DMS114 treated with DMSO at 0.1 percent for 48 hours (cell line): ENCODE measurements around the gene SPATA25.
A peak's percentile ranks its signal among the peaks of the same experiment; 100 is the strongest.
"Not testable (repeated sequence)": the region's sequence is repeated elsewhere in the genome, so short reads cannot be mapped to it uniquely, and the experiment has no call there.

Experiments
- DNase-seq: peaks from one replicate; lab custom pipeline; 2025; ENCODE audit not compliant: unreplicated experiment; lab: John Stamatoyannopoulos, UW

Gene SPATA25

GRCh38 chr20:45887346-45887715, at the start of gene SPATA25:
Gene SPATA25, minus strand, starts transcription at chr20:45887622. Its CDS starts 32 bp downstream, at chr20:45887590.
- DNase-seq, result no peak

- DNase-seq, result no peak
Observed at GRCh38 chr20:45935416-45936046, 48.1 kb upstream of the SPATA25 start.

- peak; percentile 91 for DNase-seq
Observed at GRCh38 chr20:45934586-45935415, 47.4 kb upstream of the SPATA25 start, which contains the start of gene PCIF1. Gene PCIF1, plus strand, starts transcription at chr20:45934683. Its CDS starts 4,317 bp downstream, at chr20:45939000.

GRCh38 chr20:45934046-45934585, 46.7 kb upstream of the SPATA25 start:
- DNase-seq, result peak; percentile 52

- no peak for DNase-seq
Observed at GRCh38 chr20:45933266-45934045, 46.0 kb upstream of the SPATA25 start.

GRCh38 chr20:45931680-45932079, 44.3 kb upstream of the SPATA25 start:
- not testable (repeated sequence) for DNase-seq

- no peak for DNase-seq
Observed at GRCh38 chr20:45927071-45927878, 39.9 kb upstream of the SPATA25 start.

GRCh38 chr20:45926731-45927070, 39.3 kb upstream of the SPATA25 start:
- DNase-seq, result no peak

GRCh38 chr20:45925821-45926506, 38.5 kb upstream of the SPATA25 start:
- DNase-seq, result no peak

- DNase-seq, result no peak
Observed at GRCh38 chr20:45924391-45925261, 37.2 kb upstream of the SPATA25 start.

- DNase-seq, result no peak
Observed at GRCh38 chr20:45921337-45922189, 34.1 kb upstream of the SPATA25 start.

GRCh38 chr20:45920462-45921336, 33.3 kb upstream of the SPATA25 start:
- DNase-seq, result no peak

- no peak for DNase-seq
Observed at GRCh38 chr20:45919542-45920399, 32.3 kb upstream of the SPATA25 start.

GRCh38 chr20:45918779-45919537, 31.5 kb upstream of the SPATA25 start:
- no peak for DNase-seq

GRCh38 chr20:45918182-45918737, 30.8 kb upstream of the SPATA25 start:
- no peak for DNase-seq
